Stimulated activated CD4-positive, alpha-beta T cell treated with anti-CD3 and anti-CD28 coated beads, TNF-alpha, amount 100 ng/mL, for 24 hours (primary cell): ENCODE measurements around the gene NDST4.

Experiments used
- DNase-seq, 3 experiments: peaks; one replicate each; pipeline ENCODE4 v3.0.0-alpha.2; 2020; ENCODE audit warnings: low read depth in 3 of 3

The NDST4 gene

GRCh38 chr4:115113506-115114106 lies at the start of gene NDST4:
Gene NDST4 (minus strand): TSS chr4:115113620. CDS start chr4:115077036, 36,584 bp downstream.
- no peak for DNase-seq

- DNase-seq: no peak
Observed at GRCh38 chr4:115159141-115159540, 45.7 kb upstream of the NDST4 start.

- no peak for DNase-seq
Observed at GRCh38 chr4:115158296-115158695, 44.9 kb upstream of the NDST4 start.

- DNase-seq: no peak
Observed at GRCh38 chr4:115154826-115155225, 41.4 kb upstream of the NDST4 start.

GRCh38 chr4:115152965-115153364 lies 39.5 kb upstream of the NDST4 start:
- DNase-seq: no peak

- DNase-seq: no peak
Observed at GRCh38 chr4:115152081-115152480, 38.7 kb upstream of the NDST4 start.

GRCh38 chr4:115149106-115149505 lies 35.7 kb upstream of the NDST4 start:
- DNase-seq: no peak

- DNase-seq: no peak
Observed at GRCh38 chr4:115145393-115146160, 32.2 kb upstream of the NDST4 start.

GRCh38 chr4:115128037-115128436 lies 14.6 kb upstream of the NDST4 start:
- no peak for DNase-seq

- no peak for DNase-seq
Observed at GRCh38 chr4:115126491-115126890, 13.1 kb upstream of the NDST4 start.

- no peak for DNase-seq
Observed at GRCh38 chr4:115121351-115122043, 8.1 kb upstream of the NDST4 start.

GRCh38 chr4:115119804-115120352 lies 6.5 kb upstream of the NDST4 start:
- no peak for DNase-seq

- DNase-seq: no peak
Observed at GRCh38 chr4:115117651-115118050, 4.2 kb upstream of the NDST4 start.

GRCh38 chr4:115110191-115111181 lies 2.9 kb downstream of the NDST4 start:
- no peak for DNase-seq

GRCh38 chr4:115108850-115109249 lies 4.6 kb downstream of the NDST4 start:
- DNase-seq: no peak

- no peak for DNase-seq
Observed at GRCh38 chr4:115107411-115107810, 6.0 kb downstream of the NDST4 start.

GRCh38 chr4:115101675-115102074 lies 11.7 kb downstream of the NDST4 start:
- no peak for DNase-seq

GRCh38 chr4:115090483-115091075 lies 22.8 kb downstream of the NDST4 start:
- no peak for DNase-seq

- DNase-seq: no peak
Observed at GRCh38 chr4:115082633-115083032, 30.8 kb downstream of the NDST4 start.

- no peak for DNase-seq
Observed at GRCh38 chr4:115076691-115077090, 36.7 kb downstream of the NDST4 start.

GRCh38 chr4:115058533-115058932 lies 54.9 kb downstream of the NDST4 start:
- DNase-seq: no peak
